SK-MEL-5 (cell line): ENCODE results near the gene KAT6B. TPM values are rescaled to one million over a fixed set of nuclear protein-coding genes. Genes with fewer than 3 reads are reported as not detected.

Experiments used
- DNase-seq: peaks from one replicate; pipeline ENCODE4 v3.0.0-alpha.2; 2016; ENCODE audit warnings: low read depth, low spot score
- in situ Hi-C: cut with HindIII; loops from 2 replicates; pipeline ENCODE4 v1.10.0; 2016; ENCODE audit warnings: low sequenced_read_pairs, high pct_unique_total_duplicates, low pct_unique_long_range_greater_than_20kb
- total RNA-seq: library from RNA; depleted of rRNA; stranded (reverse); fragments of >200 nt; shearing (Covaris generic); gene quantifications from 2 replicates; pipeline ENCODE4 v1.2.3, GENCODE V29; 2014

The KAT6B gene
- total RNA-seq, 1 experiment from 2014 or later, result 12.0 TPM

GRCh38 chr10:74816824-74817498, 9.4 kb upstream of the KAT6B start:
- in situ Hi-C loops, result no loop called here
- no peak for DNase-seq

DNA sequence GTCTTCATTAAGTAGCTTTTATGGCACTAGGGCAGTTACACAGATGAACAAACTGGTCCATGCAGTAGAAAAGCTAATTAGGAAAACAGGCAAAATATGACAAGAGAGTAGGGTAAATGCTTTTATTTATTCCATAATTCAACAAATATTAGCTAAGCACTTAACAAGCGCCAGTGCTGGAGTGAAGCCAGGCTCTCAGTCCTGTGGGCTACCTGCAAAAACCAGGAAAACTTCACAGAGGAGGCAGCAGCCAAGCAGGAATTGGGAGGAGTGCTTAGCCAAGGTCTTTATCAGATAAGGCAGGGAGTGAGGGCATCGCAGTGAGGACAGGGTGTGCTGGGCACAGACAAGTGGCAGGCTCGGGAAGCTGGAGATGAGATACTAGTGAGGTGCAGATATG, 4.9 kb upstream of the KAT6B start:
- in situ Hi-C loops, result no loop called here
- DNase-seq, result no peak

- in situ Hi-C loops, result no loop called here
- DNase-seq, result no peak
Measured at GRCh38 chr10:74822101-74822500, 4.3 kb upstream of the KAT6B start.

- no peak for DNase-seq
- in situ Hi-C loops, result no loop called here
Measured at GRCh38 chr10:74822521-74823089, 3.8 kb upstream of the KAT6B start.

DNA sequence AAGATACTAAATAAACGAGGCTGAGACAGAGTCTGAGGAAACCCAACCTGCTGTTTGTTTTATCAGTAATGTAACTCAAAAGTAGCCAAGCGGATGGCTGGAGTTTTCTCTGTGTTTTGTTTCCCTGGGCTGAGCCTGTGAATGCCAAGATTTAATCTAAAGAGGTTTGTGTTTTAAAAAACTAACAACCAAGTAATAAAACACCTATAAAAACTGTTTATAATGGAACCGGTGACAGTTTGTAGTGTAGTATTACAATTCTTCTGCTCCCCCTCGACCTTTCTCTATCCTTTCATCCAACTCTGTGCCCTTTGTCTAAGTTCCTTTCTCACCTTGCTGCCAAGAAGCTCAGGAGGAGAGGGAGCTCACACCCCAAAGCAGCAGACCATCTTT, 2.6 kb upstream of the KAT6B start:
- in situ Hi-C loops, result no loop called here
- no peak for DNase-seq

- peak; percentile 6 for DNase-seq
- in situ Hi-C loops, result no loop called here
Measured at GRCh38 chr10:74824184-74824899, 2.1 kb upstream of the KAT6B start.

GRCh38 chr10:74824900-74825370, 1.5 kb upstream of the KAT6B start:
- no peak for DNase-seq
- in situ Hi-C loops, result no loop called here

GRCh38 chr10:74825371-74826141, 844 bp upstream of the KAT6B start:
- peak; percentile 22 for DNase-seq

DNA sequence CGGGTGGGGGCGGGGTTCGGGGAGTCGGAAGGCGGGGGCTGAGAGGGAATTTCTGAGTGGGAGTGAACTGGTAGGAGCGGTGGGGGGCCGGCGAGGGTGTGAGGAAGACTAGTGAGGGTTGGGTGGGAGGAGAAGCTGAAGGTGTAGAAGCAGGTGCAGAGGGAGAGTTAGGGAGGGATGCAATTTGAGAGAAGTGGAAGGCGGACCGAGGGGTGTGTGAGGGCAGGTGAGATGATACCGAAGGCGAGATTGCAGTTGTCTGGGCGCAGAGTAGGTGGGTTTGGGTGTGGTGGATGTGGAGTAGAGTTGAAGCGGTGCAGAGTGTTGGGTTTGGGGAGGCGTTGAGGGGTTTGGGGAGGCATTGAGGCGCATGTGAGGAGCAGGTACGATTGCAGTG, 643 bp downstream of the KAT6B start:
- in situ Hi-C loops, result no loop called here
- DNase-seq, result no peak

More at GRCh38 chr10:74825371-74826141, 844 bp upstream of the KAT6B start:
- in situ Hi-C loops, result no loop called here

DNA sequence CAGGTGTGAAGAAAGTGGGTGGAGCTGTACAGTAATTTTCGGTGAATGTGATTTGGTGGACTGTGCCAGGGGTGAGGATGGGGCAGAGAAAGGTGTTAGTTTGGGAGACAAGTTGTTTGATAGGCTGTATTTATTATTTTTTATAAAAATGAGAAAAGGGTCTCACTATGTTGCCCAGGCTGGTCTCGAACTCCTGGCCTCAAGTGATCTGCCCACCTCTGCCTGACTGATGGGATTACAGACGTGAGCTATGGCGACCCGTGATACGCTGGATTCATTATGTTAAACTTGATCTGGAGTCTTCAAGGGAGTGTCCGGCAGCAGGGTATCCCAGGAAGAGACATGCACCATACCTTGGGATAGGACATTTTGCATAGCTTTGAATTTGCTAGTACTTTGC, 1.3 kb downstream of the KAT6B start:
- DNase-seq, result no peak
- in situ Hi-C loops, result no loop called here

- in situ Hi-C loops, result no loop called here
- no peak for DNase-seq
Measured at GRCh38 chr10:74828946-74829345, 2.5 kb downstream of the KAT6B start.

DNA sequence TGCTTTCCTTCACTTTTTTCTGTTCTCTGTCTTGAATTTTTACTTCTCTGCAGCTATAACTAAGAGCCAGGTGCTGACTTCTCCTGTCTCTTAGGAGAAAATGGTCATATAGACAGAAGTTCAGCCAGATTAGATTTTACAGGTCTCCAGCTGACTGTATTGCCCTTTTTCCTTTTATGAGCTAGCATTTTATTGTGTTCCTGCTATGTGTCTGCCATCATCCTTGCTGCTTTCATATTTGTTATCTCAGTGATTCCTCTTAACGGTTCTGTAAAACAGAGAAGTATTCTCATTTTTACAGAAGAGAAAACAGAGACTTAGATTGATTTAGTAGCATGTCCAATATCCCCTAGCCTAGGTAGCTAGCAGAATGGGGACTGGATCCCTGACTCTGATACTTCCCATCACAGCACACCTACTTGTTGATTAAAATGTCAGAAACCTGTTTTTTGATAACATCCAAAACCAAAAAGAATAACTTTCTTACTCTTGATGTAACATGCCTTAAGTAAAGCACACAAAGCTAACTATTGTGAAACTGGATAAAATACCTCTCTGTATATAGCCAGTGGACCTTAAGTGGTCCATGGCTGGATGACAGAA, 5.2 kb downstream of the KAT6B start:
- in situ Hi-C loops, result no loop called here
- no peak for DNase-seq

GRCh38 chr10:74835963-74836362, 9.6 kb downstream of the KAT6B start:
- no peak for DNase-seq
- in situ Hi-C loops, result no loop called here

- DNase-seq, result no peak
- in situ Hi-C loops, result no loop called here
Measured at GRCh38 chr10:74836877-74837276, 10.5 kb downstream of the KAT6B start.

- no peak for DNase-seq
- in situ Hi-C loops, result no loop called here
Measured at GRCh38 chr10:74837743-74838142, 11.3 kb downstream of the KAT6B start.

DNA sequence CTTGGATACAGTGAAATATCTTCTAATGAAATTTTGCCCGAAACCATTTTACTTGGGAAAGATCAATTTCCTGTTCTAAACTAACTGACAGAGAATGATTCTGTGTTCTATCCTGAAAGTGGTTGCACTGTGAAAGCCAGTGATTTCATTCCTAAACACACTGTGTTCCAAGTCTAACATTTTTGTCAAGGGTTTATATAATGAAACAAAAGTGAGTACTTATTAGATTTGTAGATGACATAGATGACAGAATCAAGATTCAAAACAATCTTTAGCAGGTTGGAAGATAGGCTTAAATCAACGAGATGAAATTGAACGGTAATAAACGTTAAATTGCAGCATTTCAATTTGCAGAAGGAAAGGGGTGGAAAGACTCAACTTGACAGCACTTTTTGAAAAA, 13.3 kb downstream of the KAT6B start:
- no peak for DNase-seq
- in situ Hi-C loops, result no loop called here

DNA sequence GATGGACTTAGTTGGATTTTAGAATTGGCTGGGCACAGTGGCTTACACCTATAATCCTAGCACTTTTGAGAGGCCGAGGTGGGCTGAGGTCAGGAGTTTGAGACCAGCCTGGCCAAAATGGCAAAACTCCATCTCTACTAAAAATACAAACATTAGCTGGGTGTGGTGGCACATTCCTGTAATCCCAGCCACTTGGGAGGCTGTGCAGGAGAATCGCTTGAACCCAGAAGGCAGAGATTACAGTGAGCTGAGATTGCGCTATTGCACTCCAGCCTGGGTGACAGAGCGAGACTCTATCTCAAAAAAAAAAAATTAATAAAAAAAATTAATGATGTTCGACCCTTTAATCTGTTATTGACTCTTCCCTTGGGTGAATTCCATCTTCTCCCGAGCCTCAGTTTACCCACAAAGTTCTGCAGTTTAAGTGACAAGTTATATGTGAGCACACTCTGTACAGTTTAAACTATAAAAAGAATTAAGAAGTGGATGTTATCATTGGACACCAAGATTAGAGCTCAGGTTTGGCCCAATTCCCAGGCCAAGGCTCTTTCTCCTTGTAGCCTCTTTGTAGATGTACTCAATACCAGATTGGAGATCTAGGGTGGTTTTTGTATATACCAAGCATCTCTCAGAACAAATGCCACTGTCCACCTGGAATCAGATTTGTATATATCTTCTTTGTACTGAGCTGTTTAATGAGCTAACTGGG, 15.0 kb downstream of the KAT6B start:
- in situ Hi-C loops, result no loop called here
- no peak for DNase-seq
